NCI-H1930 (cell line): ENCODE data around the gene RASL11B.

Source experiments
- DNase-seq, 2 experiments: peaks; one replicate each; lab custom pipeline; 2025; lab: John Stamatoyannopoulos, UW

Gene RASL11B

DNA sequence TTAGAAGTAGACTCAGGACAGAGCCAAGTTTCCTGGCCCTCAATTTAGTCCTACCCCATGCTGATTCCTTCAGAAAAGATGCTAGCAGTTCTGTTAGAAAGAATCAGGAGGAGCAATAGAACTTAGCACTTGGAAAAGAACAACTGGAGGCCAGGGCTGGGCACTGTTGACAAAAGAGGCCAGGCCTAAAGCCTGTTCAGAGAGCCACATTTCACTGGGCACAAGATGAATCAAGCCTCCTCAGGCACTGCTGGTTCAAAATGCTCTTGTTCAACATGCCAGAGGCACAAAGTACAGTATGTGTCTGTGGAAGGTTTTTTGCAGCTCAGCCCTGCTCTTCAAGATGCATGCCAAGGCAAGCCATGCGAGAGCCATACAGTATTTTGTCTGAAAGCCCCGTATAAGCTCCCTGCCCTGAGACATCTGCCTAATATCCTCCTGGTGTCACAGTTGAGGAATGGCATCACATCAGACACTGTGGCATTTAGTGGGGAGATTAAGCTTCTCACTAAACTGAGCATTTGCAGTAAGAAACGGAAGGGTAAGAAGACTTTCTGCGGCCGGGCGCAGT, 53.7 kb downstream of the RASL11B start:
- no peak for DNase-seq
